Type B pancreatic cell (in vitro differentiated cells): ENCODE measurements around the gene EDNRB. TPM values are rescaled to one million over a fixed set of nuclear protein-coding genes. Genes with fewer than 3 reads are reported as not detected.
"Not testable (repeated sequence)": the region's sequence is repeated elsewhere in the genome, so short reads cannot be mapped to it uniquely, and the experiment has no call there.

ENCODE experiments used
- DNase-seq: peaks from one replicate; pipeline ENCODE4 v3.0.0; 2021; ENCODE audit warnings: mixed read lengths; ENCODE audit not compliant: unreplicated experiment; ENCODE audit errors: extremely low spot score
- H3K27ac Mint-ChIP-seq: 2 replicates; pipeline ENCODE4 v1.8.0; 2021; ENCODE audit warnings: mild to moderate bottlenecking, mixed read lengths
- H3K27me3 Mint-ChIP-seq: 2 replicates; pipeline ENCODE4 v1.8.0; 2021; ENCODE audit warnings: mixed read lengths
- H3K36me3 Mint-ChIP-seq: 2 replicates; pipeline ENCODE4 v1.8.0; 2021; ENCODE audit warnings: mixed read lengths
- H3K4me1 Mint-ChIP-seq: one replicate; pipeline ENCODE4 v1.8.0; 2021; ENCODE audit warnings: mixed read lengths; ENCODE audit not compliant: unreplicated experiment
- H3K4me3 Mint-ChIP-seq: 2 replicates; pipeline ENCODE4 v1.8.0; 2021; ENCODE audit warnings: mild to moderate bottlenecking, mixed read lengths
- H3K9me3 Mint-ChIP-seq: 2 replicates; pipeline ENCODE4 v1.8.0; 2021; ENCODE audit warnings: mixed read lengths
- total RNA-seq: library from RNA; stranded (reverse); gene quantifications from 2 replicates; pipeline ENCODE4 v1.2.1, GENCODE V29; 2021; ENCODE audit warnings: low replicate concordance
- TF ChIP-seq, protein P1 (sequence below): fragments of 200-600 bp; sonication (generic); conservative IDR thresholded peaks from 2 replicates; pipeline ENCODE4 v1.5.0; 2021; ENCODE audit warnings: antibody characterized with exemption, mild to moderate bottlenecking

EDNRB gene
- total RNA-seq, 1 donor from 2014 or later = 18.2 TPM

DNA sequence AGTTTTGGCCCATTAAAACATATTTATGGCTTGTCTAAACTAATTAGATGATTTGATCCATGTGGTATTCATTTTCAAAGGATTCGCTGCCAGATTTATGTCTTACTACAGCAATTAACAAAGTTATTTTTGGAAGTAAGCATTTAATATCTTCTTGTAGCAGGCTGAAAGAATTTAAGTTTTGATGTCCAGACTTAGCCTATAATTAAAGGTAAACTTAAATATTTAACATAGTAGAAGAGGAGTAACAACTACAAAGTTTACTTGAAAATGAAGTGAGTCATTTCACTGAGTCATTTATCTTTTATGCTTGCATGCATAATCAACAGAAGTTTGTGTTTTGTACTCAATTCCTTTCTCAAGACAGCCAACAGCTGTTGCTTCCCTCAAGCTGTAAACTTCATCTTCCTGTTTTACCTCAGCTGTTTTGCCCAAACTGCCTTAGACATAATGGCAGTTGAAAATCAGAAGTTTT, 58.1 kb downstream of the EDNRB start:
- Mint-ChIP-seq H3K27ac (no peak overlapping the region), H3K27me3 (peaks cover 4% of the 10 kb centered on the region), H3K4me3 (no peak overlapping the region), H3K36me3 (no peaks in the 10 kb centered on the region), H3K4me1 (peaks cover 16% of the 10 kb centered on the region), H3K9me3 (peaks cover 8% of the 10 kb centered on the region)
- TF ChIP-seq, protein P1, sequence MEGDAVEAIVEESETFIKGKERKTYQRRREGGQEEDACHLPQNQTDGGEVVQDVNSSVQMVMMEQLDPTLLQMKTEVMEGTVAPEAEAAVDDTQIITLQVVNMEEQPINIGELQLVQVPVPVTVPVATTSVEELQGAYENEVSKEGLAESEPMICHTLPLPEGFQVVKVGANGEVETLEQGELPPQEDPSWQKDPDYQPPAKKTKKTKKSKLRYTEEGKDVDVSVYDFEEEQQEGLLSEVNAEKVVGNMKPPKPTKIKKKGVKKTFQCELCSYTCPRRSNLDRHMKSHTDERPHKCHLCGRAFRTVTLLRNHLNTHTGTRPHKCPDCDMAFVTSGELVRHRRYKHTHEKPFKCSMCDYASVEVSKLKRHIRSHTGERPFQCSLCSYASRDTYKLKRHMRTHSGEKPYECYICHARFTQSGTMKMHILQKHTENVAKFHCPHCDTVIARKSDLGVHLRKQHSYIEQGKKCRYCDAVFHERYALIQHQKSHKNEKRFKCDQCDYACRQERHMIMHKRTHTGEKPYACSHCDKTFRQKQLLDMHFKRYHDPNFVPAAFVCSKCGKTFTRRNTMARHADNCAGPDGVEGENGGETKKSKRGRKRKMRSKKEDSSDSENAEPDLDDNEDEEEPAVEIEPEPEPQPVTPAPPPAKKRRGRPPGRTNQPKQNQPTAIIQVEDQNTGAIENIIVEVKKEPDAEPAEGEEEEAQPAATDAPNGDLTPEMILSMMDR = no peak
- DNase-seq = no peak

DNA sequence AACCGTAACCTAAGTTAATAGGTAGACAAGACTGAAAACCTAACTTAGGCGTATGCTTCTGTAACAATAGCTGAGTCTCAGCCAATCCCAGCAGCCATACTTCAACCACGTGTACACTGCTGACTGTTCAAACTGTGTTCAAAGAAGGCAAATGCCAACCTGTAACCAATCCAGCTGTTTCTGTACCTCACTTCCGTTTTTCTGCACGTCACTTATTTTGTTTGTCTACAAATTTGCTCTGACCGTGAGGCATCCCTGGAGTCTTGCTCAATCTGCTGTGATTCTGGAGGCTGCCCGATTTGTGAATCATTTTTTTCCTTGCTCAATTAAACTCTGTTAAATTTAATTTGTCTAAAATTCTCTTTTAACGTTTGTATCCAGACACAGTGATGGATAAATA, 59.2 kb downstream of the EDNRB start:
- Mint-ChIP-seq H3K36me3 (no peaks in the 10 kb centered on the region), H3K27me3 (peaks cover 4% of the 10 kb centered on the region), H3K27ac (no peak overlapping the region), H3K4me1 (peaks cover 16% of the 10 kb centered on the region), H3K4me3 (no peak overlapping the region), H3K9me3 (peaks cover 10% of the 10 kb centered on the region)
- TF ChIP-seq, protein P1 = no peak
- DNase-seq = no peak

DNA sequence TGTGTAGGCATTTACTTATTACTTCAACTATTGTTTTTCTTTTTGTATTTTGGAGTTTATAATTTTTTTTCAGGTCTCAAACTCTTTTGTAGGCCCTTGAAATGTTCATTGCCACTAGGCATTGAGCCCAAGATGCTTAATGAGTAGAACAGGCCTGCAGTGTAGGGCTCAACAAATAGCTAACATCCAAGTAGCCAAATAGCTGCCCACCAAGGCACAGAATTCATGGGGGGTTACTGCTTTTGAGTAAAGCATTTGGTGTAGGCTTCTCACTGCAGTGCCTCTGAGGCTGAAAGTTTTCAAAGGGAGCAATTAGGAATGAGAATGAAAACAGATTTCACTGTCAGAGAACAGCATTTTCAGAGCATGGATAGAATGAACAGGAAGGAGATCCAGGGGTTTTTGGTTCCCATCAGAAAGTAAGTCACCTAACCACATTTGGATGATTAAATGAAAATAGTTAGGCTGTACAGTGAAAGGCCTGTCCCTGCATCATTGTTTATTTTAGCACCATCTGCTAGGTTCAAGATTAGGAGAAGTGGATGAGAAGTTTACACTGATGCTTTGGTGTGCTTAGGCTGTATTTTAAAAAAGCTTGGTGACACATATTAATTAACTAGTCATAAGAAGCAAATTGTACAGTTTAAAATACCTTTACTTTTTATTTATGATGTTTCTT, 61.0 kb downstream of the EDNRB start:
- Mint-ChIP-seq H3K4me1 (peaks cover 16% of the 10 kb centered on the region), H3K36me3 (no peaks in the 10 kb centered on the region), H3K9me3 (peaks cover 9% of the 10 kb centered on the region), H3K27me3 (peaks cover 4% of the 10 kb centered on the region), H3K27ac (no peak overlapping the region), H3K4me3 (no peak overlapping the region)
- TF ChIP-seq, protein P1 = no peak
- DNase-seq = no peak

DNA sequence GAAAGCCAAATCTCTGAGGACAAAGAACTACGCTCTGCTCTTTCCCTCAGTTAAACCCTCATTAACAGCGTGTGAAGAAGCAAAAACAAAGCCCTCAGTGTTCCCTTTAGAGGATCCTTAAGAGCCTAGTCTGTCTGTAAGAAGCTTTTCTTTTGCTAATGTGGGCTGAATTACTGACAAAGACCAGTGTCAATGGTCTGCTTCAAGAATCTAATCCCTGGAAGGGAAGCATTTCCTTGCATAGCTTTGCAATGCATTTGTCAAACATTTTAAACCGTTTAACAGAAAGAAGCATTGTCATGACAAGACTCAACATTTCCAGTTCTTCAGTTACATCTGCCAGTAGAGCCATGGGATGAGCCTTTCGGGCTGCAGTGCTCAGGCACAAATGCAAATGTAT, 64.9 kb downstream of the EDNRB start:
- TF ChIP-seq, protein P1 = no peak
- no peak overlapping the region for H3K4me3 Mint-ChIP-seq
- no peak for DNase-seq
- no peak overlapping the region for H3K27ac Mint-ChIP-seq
- no peaks in the 10 kb centered on the region for H3K36me3 Mint-ChIP-seq
- peaks cover 7% of the 10 kb centered on the region for H3K4me1 Mint-ChIP-seq
- H3K9me3 Mint-ChIP-seq = peaks cover 6% of the 10 kb centered on the region
- H3K27me3 Mint-ChIP-seq = no peaks in the 10 kb centered on the region

DNA sequence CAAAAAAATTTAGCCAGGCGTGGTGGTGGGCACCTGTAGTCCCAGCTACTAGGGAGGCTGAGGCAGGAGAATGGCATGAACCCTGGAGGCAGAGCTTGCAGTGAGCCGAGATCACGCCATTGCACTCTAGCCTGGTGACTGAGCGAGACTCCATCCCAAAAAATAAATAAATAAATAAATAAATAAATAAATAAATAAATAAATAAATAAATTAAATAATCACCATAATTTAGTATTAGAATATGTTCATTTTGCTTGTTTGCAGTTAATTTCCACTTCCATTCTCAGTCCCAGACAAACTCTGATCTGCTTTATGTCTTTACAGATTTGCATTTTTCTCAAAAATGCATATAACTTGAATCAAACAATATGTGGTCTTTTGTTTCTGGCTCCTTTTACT, 70.6 kb downstream of the EDNRB start:
- H3K9me3 Mint-ChIP-seq = not testable (repeated sequence)

DNA sequence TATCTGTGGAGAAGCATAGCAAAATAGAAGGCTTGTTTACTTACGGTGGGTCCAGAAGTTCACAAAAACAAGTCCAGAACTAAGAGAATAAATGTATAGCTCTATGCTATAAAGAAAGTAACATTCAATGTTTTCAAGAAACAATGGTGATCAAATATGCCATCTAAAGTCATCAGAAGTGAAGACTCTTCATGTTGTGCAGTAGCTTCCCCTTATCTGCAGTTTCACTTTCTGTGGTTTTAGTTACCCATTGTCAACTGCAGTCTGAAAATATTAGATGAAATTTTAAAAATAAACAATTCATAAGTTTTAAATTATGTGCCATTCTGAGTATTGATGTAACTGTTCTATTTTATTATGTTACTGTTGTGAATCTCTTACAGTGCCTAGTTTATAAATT, 72.5 kb downstream of the EDNRB start:
- Mint-ChIP-seq H3K4me1 (no peaks in the 10 kb centered on the region), H3K27me3 (no peaks in the 10 kb centered on the region), H3K9me3 (no peaks in the 10 kb centered on the region), H3K4me3 (no peak overlapping the region), H3K36me3 (no peaks in the 10 kb centered on the region), H3K27ac (no peak overlapping the region)
- DNase-seq = no peak
- TF ChIP-seq, protein P1 = no peak

More for the DNA sequence above, 70.6 kb downstream of the EDNRB start:
- not testable (repeated sequence) for H3K4me1 Mint-ChIP-seq, DNase-seq, H3K27me3 Mint-ChIP-seq, H3K4me3 Mint-ChIP-seq, H3K27ac Mint-ChIP-seq, H3K36me3 Mint-ChIP-seq

Other genes starting within 250 kb of the EDNRB start
- 22.4 and 27.7 TPM in 2 replicates for gene SLAIN1, start 221.1 kb downstream of the EDNRB start, total RNA-seq